ENCODE data around the gene UBXN11. TPM values are rescaled to one million over a fixed set of nuclear protein-coding genes. Genes with fewer than 3 reads are reported as not detected.

The UBXN11 gene
- polyA plus RNA-seq, 1 experiment = 6.1 TPM

GRCh38 chr1:26285366-26286063 is 20.9 kb downstream of the UBXN11 start:
- TF ChIP-seq, protein P1, sequence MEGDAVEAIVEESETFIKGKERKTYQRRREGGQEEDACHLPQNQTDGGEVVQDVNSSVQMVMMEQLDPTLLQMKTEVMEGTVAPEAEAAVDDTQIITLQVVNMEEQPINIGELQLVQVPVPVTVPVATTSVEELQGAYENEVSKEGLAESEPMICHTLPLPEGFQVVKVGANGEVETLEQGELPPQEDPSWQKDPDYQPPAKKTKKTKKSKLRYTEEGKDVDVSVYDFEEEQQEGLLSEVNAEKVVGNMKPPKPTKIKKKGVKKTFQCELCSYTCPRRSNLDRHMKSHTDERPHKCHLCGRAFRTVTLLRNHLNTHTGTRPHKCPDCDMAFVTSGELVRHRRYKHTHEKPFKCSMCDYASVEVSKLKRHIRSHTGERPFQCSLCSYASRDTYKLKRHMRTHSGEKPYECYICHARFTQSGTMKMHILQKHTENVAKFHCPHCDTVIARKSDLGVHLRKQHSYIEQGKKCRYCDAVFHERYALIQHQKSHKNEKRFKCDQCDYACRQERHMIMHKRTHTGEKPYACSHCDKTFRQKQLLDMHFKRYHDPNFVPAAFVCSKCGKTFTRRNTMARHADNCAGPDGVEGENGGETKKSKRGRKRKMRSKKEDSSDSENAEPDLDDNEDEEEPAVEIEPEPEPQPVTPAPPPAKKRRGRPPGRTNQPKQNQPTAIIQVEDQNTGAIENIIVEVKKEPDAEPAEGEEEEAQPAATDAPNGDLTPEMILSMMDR (IDR thresholded peaks at IDR 0.05; ENCODE audit: low read depth, low read length) = peak; percentile 34
- Histone ChIP-seq H3K4me3 (ENCODE audit: low read depth, low read length) (no peak overlapping the region), H3K27ac (ENCODE audit: low read depth, low read length) (peak overlapping the region; percentile 39), H3K27me3 (ENCODE audit: control insufficient read depth, insufficient read depth, low read length) (no peaks in the 10 kb centered on the region), H3K9me3 (ENCODE audit: control insufficient read depth, insufficient read depth, low read length) (no peaks in the 10 kb centered on the region; the same call in 1 of the 2 replicates)
- ChIA-PET POLR2A (interaction anchor here (1.0 to 1.2 kb wide), 3 partner anchors 36 to 146 kb away, joined by 3 read pairs; partner anchors contain the start of gene DHDDS), CTCF (interaction anchor here (0.6 to 4.3 kb wide), 10 partner anchors 8 to 132 kb away, joined by 3 to 24 read pairs (median 7); partner anchors contain the start of gene CEP85)
- DNase-seq (ENCODE audit: low read depth, low spot score) = no peak

- H3K9me3 ChIP-seq (ENCODE audit: control insufficient read depth, insufficient read depth, low read length) = no peaks in the 10 kb centered on the region; the same call in 1 of the 2 replicates
- TF ChIP-seq, protein P1 (IDR thresholded peaks at IDR 0.05; ENCODE audit: low read depth, low read length) = peak; percentile 72
- H3K27me3 ChIP-seq (ENCODE audit: control insufficient read depth, insufficient read depth, low read length) = no peaks in the 10 kb centered on the region
- POLR2A ChIA-PET = interaction anchor here (0.6 to 1.2 kb wide), 4 partner anchors 10 to 147 kb away, joined by 3 to 7 read pairs (median 3); partner anchors contain the start of gene DHDDS
- H3K27ac ChIP-seq (ENCODE audit: low read depth, low read length) = peak overlapping the region; percentile 84
- DNase-seq (ENCODE audit: low read depth, low spot score) = peak; percentile 70
- CTCF ChIA-PET = interaction anchor here (1.0 to 4.3 kb wide), 12 partner anchors 10 to 135 kb away, joined by 3 to 24 read pairs (median 6); partner anchors contain the start of genes CEP85 and ZNF593
- H3K4me3 ChIP-seq (ENCODE audit: low read depth, low read length) = no peak overlapping the region
Observed at GRCh38 chr1:26284597-26285347, 21.7 kb downstream of the UBXN11 start.

- no peak overlapping the region for H3K4me3 ChIP-seq (ENCODE audit: low read depth, low read length)
- TF ChIP-seq, protein P1 (IDR thresholded peaks at IDR 0.05; ENCODE audit: low read depth, low read length) = no peak
- POLR2A ChIA-PET = interaction anchor here (1.1 to 1.2 kb wide), 2 partner anchors 38 to 148 kb away, joined by 3 read pairs; partner anchors contain the start of gene DHDDS
- H3K27ac ChIP-seq (ENCODE audit: low read depth, low read length) = peak overlapping the region; percentile 84
- H3K9me3 ChIP-seq (ENCODE audit: control insufficient read depth, insufficient read depth, low read length) = no peaks in the 10 kb centered on the region; the same call in 1 of the 2 replicates
- DNase-seq (ENCODE audit: low read depth, low spot score) = no peak
- CTCF ChIA-PET = interaction anchor here (1.0 to 4.3 kb wide), 11 partner anchors 9 to 134 kb away, joined by 3 to 24 read pairs (median 5); partner anchors contain the start of genes CEP85 and ZNF593
- H3K27me3 ChIP-seq (ENCODE audit: control insufficient read depth, insufficient read depth, low read length) = no peaks in the 10 kb centered on the region
Observed at GRCh38 chr1:26283871-26284596, 22.4 kb downstream of the UBXN11 start.

- DNase-seq (ENCODE audit: low read depth, low spot score) = no peak
- H3K4me3 ChIP-seq (ENCODE audit: low read depth, low read length) = no peak overlapping the region
- CTCF ChIA-PET = interaction anchor here (2.2 to 4.3 kb wide), 3 partner anchors 8 to 49 kb away, joined by 8 to 22 read pairs (median 19); partner anchors contain the start of gene CEP85
Observed at GRCh38 chr1:26283279-26283853, 23.1 kb downstream of the UBXN11 start.

More at GRCh38 chr1:26283279-26283853, 23.1 kb downstream of the UBXN11 start:
- H3K27ac ChIP-seq (ENCODE audit: low read depth, low read length) = peak overlapping the region; percentile 31
- H3K9me3 ChIP-seq (ENCODE audit: control insufficient read depth, insufficient read depth, low read length) = no peaks in the 10 kb centered on the region; the same call in 1 of the 2 replicates
- TF ChIP-seq, protein P1 (IDR thresholded peaks at IDR 0.05; ENCODE audit: low read depth, low read length) = no peak
- H3K27me3 ChIP-seq (ENCODE audit: control insufficient read depth, insufficient read depth, low read length) = no peaks in the 10 kb centered on the region
- POLR2A ChIA-PET = no interaction called here

Data from AG04450 (cell line).